GM12878 (cell line): ENCODE measurements around the gene IRS2.

Experiments
- CEBPB ChIP-seq, 2 experiments: fragments of 150-350 bp in 1 of 2; IDR thresholded peaks; 2 replicates each; pipeline ENCODE4 v1.6.1; 2012 to 2014; ENCODE audit warnings: low read depth in 2 of 2, low read length in 2 of 2, borderline replicate concordance in 1 of 2, inconsistent platforms in 1 of 2
- CTCF ChIP-seq, 3 experiments: IDR thresholded peaks in 2 of 3; conservative IDR thresholded peaks in 1 of 3; 2 replicates each; pipeline ENCODE4 v1.5.1; 2011; ENCODE audit warnings: low read depth in 3 of 3, low read length in 3 of 3, mild to moderate bottlenecking in 3 of 3, control low read depth in 2 of 3, moderate library complexity in 2 of 3, inconsistent platforms in 1 of 3, mixed read lengths in 1 of 3; ENCODE audit not compliant: control insufficient read depth in 2 of 3, insufficient read depth in 1 of 3; ENCODE audit errors: extremely low read depth in 1 of 3
- MEF2A ChIP-seq: IDR thresholded peaks from 2 replicates; pipeline ENCODE4 v1.6.1; 2011; ENCODE audit warnings: low read depth, mild to moderate bottlenecking, low read length, moderate library complexity; ENCODE audit not compliant: insufficient read depth
- MYC ChIP-seq: IDR thresholded peaks from 2 replicates; pipeline ENCODE4 v1.6.1; 2011; ENCODE audit warnings: mild to moderate bottlenecking, low read length, moderate library complexity, inconsistent platforms; ENCODE audit not compliant: insufficient read depth, insufficient replicate concordance, insufficient read length, severe bottlenecking
- NR2C1 ChIP-seq: fragments of 450-650 bp; IDR thresholded peaks from 2 replicates; pipeline ENCODE4 v1.6.1; 2017; ENCODE audit warnings: antibody characterized with exemption, mild to moderate bottlenecking, moderate library complexity
- POLR2AphosphoS5 ChIP-seq: IDR thresholded peaks from 2 replicates; pipeline ENCODE4 v1.6.1; 2011; ENCODE audit warnings: mild to moderate bottlenecking, low read length, inconsistent platforms
- SP1 ChIP-seq: IDR thresholded peaks from one replicate; pipeline ENCODE4 v1.6.1; 2011; ENCODE audit warnings: low read depth, low read length
- TCF12 ChIP-seq: IDR thresholded peaks from 2 replicates; pipeline ENCODE4 v1.6.1; 2011; ENCODE audit warnings: low read depth, mild to moderate bottlenecking, low read length

- TF ChIP-seq MEF2A (no peak), SP1 (no peak), MYC (no peak), POLR2AphosphoS5 (no peak), NR2C1 (no peak), TCF12 (no peak), CEBPB (IDR thresholded peaks at IDR 0.05; ENCODE audit: borderline replicate concordance in 1 of 2, low read depth in 2 of 2, low read length in 2 of 2) (no peak), CTCF (IDR thresholded peaks at IDR 0.05 in 2 of 3, conservative IDR thresholded peaks at IDR 0.05 in 1 of 3; ENCODE audit: control insufficient read depth in 2 of 3, extremely low read depth in 1 of 3, insufficient read depth in 1 of 3, low read depth in 3 of 3, low read length in 3 of 3) (no peak)
These were observed 18.3 kb upstream of the IRS2 start for GRCh38 chr13:109804654-109805053.
